Sigmoid colon (tissue), 4 donors: ENCODE data around the gene URGCP.

Source experiments
- POLR2A ChIP-seq, 2 donors: fragments of 450-650 bp; IDR thresholded peaks; one replicate each; pipeline ENCODE4 v1.6.1; 2016; ENCODE audit warnings: antibody characterized with exemption in 2 of 2, mild to moderate bottlenecking in 2 of 2, moderate library complexity in 2 of 2
- POLR2AphosphoS5 ChIP-seq, 4 donors: sonication (generic); formaldehyde crosslinking; IDR thresholded peaks; one replicate each; pipeline ENCODE4 v1.6.1; 2017; ENCODE audit warnings: antibody characterized with exemption in 4 of 4
- TF ChIP-seq, protein P1 (sequence below), 4 experiments: fragments of 450-650 bp in 3 of 4; fragments of 200-600 bp in 1 of 4; IDR thresholded peaks; one replicate each; pipeline ENCODE4 v1.5.1; 2016 to 2019; ENCODE audit warnings: antibody characterized with exemption in 4 of 4, mild to moderate bottlenecking in 3 of 4, moderate library complexity in 2 of 4

DNA sequence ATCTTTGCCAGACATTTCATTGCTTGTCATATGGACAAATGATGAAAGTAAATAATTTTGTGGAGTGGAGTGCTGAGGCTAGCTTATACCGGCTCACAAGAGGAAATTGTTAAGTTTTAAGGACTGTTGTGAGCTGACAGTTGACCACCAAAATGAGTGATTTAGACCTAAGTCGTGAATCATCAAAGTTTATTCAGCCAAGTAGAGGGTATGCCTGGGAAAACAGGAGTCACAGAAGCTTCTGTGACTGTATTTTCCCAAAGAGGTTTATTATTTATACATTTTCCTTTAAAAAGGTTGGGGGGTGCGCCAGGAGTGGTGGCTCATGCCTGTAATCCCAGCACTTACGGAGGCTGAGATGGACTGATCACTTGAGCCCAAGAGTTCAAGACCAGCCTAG is 58.9 kb downstream of the URGCP start:
- TF ChIP-seq, protein P1, sequence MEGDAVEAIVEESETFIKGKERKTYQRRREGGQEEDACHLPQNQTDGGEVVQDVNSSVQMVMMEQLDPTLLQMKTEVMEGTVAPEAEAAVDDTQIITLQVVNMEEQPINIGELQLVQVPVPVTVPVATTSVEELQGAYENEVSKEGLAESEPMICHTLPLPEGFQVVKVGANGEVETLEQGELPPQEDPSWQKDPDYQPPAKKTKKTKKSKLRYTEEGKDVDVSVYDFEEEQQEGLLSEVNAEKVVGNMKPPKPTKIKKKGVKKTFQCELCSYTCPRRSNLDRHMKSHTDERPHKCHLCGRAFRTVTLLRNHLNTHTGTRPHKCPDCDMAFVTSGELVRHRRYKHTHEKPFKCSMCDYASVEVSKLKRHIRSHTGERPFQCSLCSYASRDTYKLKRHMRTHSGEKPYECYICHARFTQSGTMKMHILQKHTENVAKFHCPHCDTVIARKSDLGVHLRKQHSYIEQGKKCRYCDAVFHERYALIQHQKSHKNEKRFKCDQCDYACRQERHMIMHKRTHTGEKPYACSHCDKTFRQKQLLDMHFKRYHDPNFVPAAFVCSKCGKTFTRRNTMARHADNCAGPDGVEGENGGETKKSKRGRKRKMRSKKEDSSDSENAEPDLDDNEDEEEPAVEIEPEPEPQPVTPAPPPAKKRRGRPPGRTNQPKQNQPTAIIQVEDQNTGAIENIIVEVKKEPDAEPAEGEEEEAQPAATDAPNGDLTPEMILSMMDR (IDR thresholded peaks at IDR 0.05), result no peak
- no peak for TF ChIP-seq POLR2AphosphoS5 (IDR thresholded peaks at IDR 0.05)
- no peak for TF ChIP-seq POLR2A (IDR thresholded peaks at IDR 0.05)
